CD14-positive monocyte (primary cell): ENCODE data around the gene ARHGAP10. TPM values are rescaled to one million over a fixed set of nuclear protein-coding genes. Genes with fewer than 3 reads are reported as not detected.

Experiments used
- DNase-seq, 3 donors: peaks; one replicate each; pipeline ENCODE4 v3.0.0-alpha.2; 2011 to 2022
- H2AFZ ChIP-seq: 2 replicates; pipeline ENCODE4 v1.6.0; 2012; ENCODE audit warnings: mild to moderate bottlenecking, low read depth, low read length, inconsistent platforms; ENCODE audit not compliant: insufficient read depth, poor library complexity, severe bottlenecking
- H3K27ac ChIP-seq, 2 donors: 1 replicate in 1 of 2; 2 replicates in 1 of 2; pipeline ENCODE4 v1.5.1; 2012 to 2013; ENCODE audit warnings: low read length in 2 of 2, control low read depth in 1 of 2, inconsistent platforms in 1 of 2, low read depth in 1 of 2, mild to moderate bottlenecking in 1 of 2
- H3K27me3 ChIP-seq, 2 donors: one replicate each; pipeline versions ENCODE4 v1.6.0 to v1.6.1; 2011 to 2013; ENCODE audit warnings: low read length in 2 of 2; ENCODE audit not compliant: control insufficient read depth in 2 of 2, insufficient read depth in 2 of 2
- H3K36me3 ChIP-seq, 2 donors: replicated peaks in 1 of 2; 1 replicate in 1 of 2; 2 replicates in 1 of 2; pipeline versions ENCODE4 v1.5.1 to v1.6.1; 2012 to 2013; ENCODE audit warnings: low read length in 2 of 2, control low read depth in 1 of 2, inconsistent platforms in 1 of 2, mild to moderate bottlenecking in 1 of 2; ENCODE audit not compliant: insufficient read depth in 2 of 2, control insufficient read depth in 1 of 2
- H3K4me1 ChIP-seq, 2 donors: 1 replicate in 1 of 2; 2 replicates in 1 of 2; pipeline versions ENCODE4 v1.5.1 to v1.6.1; 2012 to 2013; ENCODE audit warnings: low read length in 2 of 2, control low read depth in 1 of 2, inconsistent platforms in 1 of 2, mild to moderate bottlenecking in 1 of 2, moderate library complexity in 1 of 2; ENCODE audit not compliant: insufficient read depth in 2 of 2, control insufficient read depth in 1 of 2
- H3K4me2 ChIP-seq: replicated peaks from 2 replicates; pipeline ENCODE3; 2012; ENCODE audit warnings: low read length, moderate library complexity, mild to moderate bottlenecking; ENCODE audit not compliant: poor library complexity, severe bottlenecking; ENCODE audit errors: extremely low read depth
- H3K4me3 ChIP-seq, 3 experiments: fragments of 200-600 bp in 1 of 3; sonication (generic) in 1 of 3; replicated peaks in 1 of 3; 1 replicate in 2 of 3; 2 replicates in 1 of 3; pipeline ENCODE4 v1.5.1; 2011 to 2013; ENCODE audit warnings: low read length in 3 of 3, mild to moderate bottlenecking in 3 of 3, control low read depth in 2 of 3, low read depth in 2 of 3, inconsistent platforms in 1 of 3, moderate library complexity in 1 of 3
- H3K79me2 ChIP-seq: 2 replicates; pipeline ENCODE4 v1.6.0; 2012; ENCODE audit warnings: mild to moderate bottlenecking, control low read depth, inconsistent platforms, low read length, moderate library complexity; ENCODE audit not compliant: insufficient read depth
- H3K9ac ChIP-seq: 2 replicates; pipeline ENCODE4 v1.6.0; 2017; ENCODE audit warnings: low read length, mild to moderate bottlenecking; ENCODE audit not compliant: insufficient read depth, poor library complexity, severe bottlenecking
- H3K9me3 ChIP-seq, 2 donors: replicated peaks in 1 of 2; 1 replicate in 1 of 2; 2 replicates in 1 of 2; pipeline versions ENCODE4 v1.5.1 to v1.6.1; 2012 to 2013; ENCODE audit warnings: low read length in 2 of 2, control low read depth in 1 of 2; ENCODE audit not compliant: control insufficient read depth in 1 of 2, insufficient read depth in 1 of 2
- H4K20me1 ChIP-seq: 2 replicates; pipeline ENCODE4 v1.6.0; 2012; ENCODE audit warnings: mild to moderate bottlenecking, low read length, control low read depth, moderate library complexity; ENCODE audit not compliant: insufficient read depth
- H3K27ac Mint-ChIP-seq, 7 donors: one replicate each; pipeline ENCODE4 v1.8.0; 2020; ENCODE audit warnings: mild to moderate bottlenecking in 7 of 7, mixed read lengths in 7 of 7, moderate library complexity in 6 of 7, inconsistent platforms in 2 of 7
- H3K27me3 Mint-ChIP-seq, 3 donors: one replicate each; pipeline ENCODE4 v1.8.0; 2021 to 2022; ENCODE audit warnings: low read depth in 3 of 3, mild to moderate bottlenecking in 3 of 3, mixed read lengths in 3 of 3, moderate library complexity in 3 of 3, inconsistent platforms in 1 of 3
- H3K36me3 Mint-ChIP-seq, 2 donors: one replicate each; pipeline ENCODE4 v1.8.0; 2020; ENCODE audit warnings: mixed read lengths in 2 of 2, inconsistent platforms in 1 of 2, mild to moderate bottlenecking in 1 of 2
- H3K4me1 Mint-ChIP-seq: one replicate; pipeline ENCODE4 v1.8.0; 2020; ENCODE audit warnings: mild to moderate bottlenecking, mixed read lengths
- H3K4me3 Mint-ChIP-seq, 2 donors: one replicate each; pipeline ENCODE4 v1.8.0; 2020; ENCODE audit warnings: mild to moderate bottlenecking in 2 of 2, mixed read lengths in 2 of 2, moderate library complexity in 1 of 2
- H3K9me3 Mint-ChIP-seq, 7 donors: one replicate each; pipeline ENCODE4 v1.8.0; 2020 to 2022; ENCODE audit warnings: mixed read lengths in 7 of 7, mild to moderate bottlenecking in 6 of 7, moderate library complexity in 6 of 7, inconsistent platforms in 2 of 7
- WGBS: methylation state at CpG from one replicate; pipeline ENCODE4 v1.1.5; 2013; ENCODE audit warnings: missing lambda C conversion rate; ENCODE audit not compliant: insufficient coverage; 5-methylcytosine and 5-hydroxymethylcytosine counted together
- intact Hi-C, 2 donors: fragments of 100-400 bp; cut with micrococcal nuclease; formaldehyde crosslinking; loops; one replicate each; pipeline versions ENCODE4 v1.15.0 to v1.15.1; 2023
- polyA plus RNA-seq, 3 donors: library from polyadenylated mRNA; depleted of rRNA in 1 of 3; unstranded in 2 of 3; stranded (reverse) in 1 of 3; fragments of 300-500 nt in 2 of 3; fragments of >200 nt in 1 of 3; fragmentation: Illumina TruSeq in 2 of 3; gene quantifications; 1 replicate in 2 of 3; 2 replicates in 1 of 3; pipeline ENCODE4 v1.2.3, GENCODE V29; 2012 to 2021
- TF ChIP-seq, protein P1 (sequence below): fragments of 200-600 bp; IDR thresholded peaks from one replicate; pipeline ENCODE4 v1.8.0; 2022; ENCODE audit warnings: antibody characterized with exemption, mild to moderate bottlenecking

ARHGAP10 gene
- polyA plus RNA-seq, 3 donors, result 1.7 to 4.3 (median 3.0) TPM

GRCh38 chr4:147963839-147964238 lies 232.0 kb downstream of the ARHGAP10 start:
- Histone ChIP-seq H3K79me2 (no peaks in the 10 kb centered on the region), H3K4me1 (no peaks in the 10 kb centered on the region), H3K9ac (no peak overlapping the region), H3K4me3 (no peak overlapping the region), H3K36me3 (peaks cover 0 to 2% of the 10 kb centered on the region in 2 donors), H2AFZ (no peak overlapping the region), H4K20me1 (no peaks in the 10 kb centered on the region), H3K27ac (no peak overlapping the region), H3K9me3 (no peaks in the 10 kb centered on the region), H3K27me3 (no peaks in the 10 kb centered on the region), H3K4me2 (no peak overlapping the region)
- H3K9me3 Mint-ChIP-seq, result no peaks in the 10 kb centered on the region
- 95% methylated on average over 8 of the region's 10 CpGs for WGBS
- peaks cover 19 to 30% of the 10 kb centered on the region in 2 donors for H3K36me3 Mint-ChIP-seq
- no peak for DNase-seq
- peaks cover 0 to 2% (median 0%) of the 10 kb centered on the region in 3 donors for H3K27me3 Mint-ChIP-seq
- TF ChIP-seq, protein P1, sequence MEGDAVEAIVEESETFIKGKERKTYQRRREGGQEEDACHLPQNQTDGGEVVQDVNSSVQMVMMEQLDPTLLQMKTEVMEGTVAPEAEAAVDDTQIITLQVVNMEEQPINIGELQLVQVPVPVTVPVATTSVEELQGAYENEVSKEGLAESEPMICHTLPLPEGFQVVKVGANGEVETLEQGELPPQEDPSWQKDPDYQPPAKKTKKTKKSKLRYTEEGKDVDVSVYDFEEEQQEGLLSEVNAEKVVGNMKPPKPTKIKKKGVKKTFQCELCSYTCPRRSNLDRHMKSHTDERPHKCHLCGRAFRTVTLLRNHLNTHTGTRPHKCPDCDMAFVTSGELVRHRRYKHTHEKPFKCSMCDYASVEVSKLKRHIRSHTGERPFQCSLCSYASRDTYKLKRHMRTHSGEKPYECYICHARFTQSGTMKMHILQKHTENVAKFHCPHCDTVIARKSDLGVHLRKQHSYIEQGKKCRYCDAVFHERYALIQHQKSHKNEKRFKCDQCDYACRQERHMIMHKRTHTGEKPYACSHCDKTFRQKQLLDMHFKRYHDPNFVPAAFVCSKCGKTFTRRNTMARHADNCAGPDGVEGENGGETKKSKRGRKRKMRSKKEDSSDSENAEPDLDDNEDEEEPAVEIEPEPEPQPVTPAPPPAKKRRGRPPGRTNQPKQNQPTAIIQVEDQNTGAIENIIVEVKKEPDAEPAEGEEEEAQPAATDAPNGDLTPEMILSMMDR, result no peak
- H3K4me1 Mint-ChIP-seq, result no peaks in the 10 kb centered on the region
- H3K27ac Mint-ChIP-seq, result no peak overlapping the region
- intact Hi-C loops, result no loop called here
- no peak overlapping the region for H3K4me3 Mint-ChIP-seq

DNA sequence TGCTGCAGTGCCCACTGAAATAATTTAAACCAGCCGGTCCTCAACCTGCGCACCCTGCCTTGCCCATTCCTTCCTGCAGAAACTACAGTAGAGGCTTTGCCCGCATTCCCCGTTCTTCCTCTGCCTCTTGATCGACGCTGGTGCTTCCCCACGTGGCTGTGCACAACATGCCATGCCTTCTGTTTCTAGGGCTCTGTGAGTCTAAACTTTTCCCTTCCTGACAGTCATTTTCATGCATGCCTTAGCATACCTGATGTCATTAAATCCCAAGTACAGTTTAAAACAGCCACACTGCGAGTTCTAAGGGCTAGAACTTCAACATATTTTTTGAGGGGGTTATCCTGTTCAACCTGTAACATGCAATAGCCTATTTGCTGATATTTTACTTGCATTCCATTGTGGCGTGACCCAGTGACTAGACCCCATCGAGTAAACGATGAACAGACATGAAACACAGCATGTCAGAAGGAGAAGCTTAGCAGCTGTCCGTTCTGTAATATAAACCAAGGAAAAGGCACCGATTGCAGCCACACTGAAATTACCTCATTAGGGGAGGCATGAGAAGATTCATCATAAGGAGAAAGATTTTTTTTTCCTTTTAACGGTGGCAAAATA lies 232.5 kb downstream of the ARHGAP10 start:
- WGBS, result 96% methylated on average over 11 of the region's 14 CpGs
- H3K27ac ChIP-seq, result no peak overlapping the region
- DNase-seq, result no peak
- no peak overlapping the region for H3K4me2 ChIP-seq
- Mint-ChIP-seq H3K27me3 (peaks cover 0 to 2% (median 0%) of the 10 kb centered on the region in 3 donors), H3K9me3 (no peaks in the 10 kb centered on the region), H3K36me3 (peaks cover 19 to 30% of the 10 kb centered on the region in 2 donors), H3K4me3 (no peak overlapping the region), H3K4me1 (no peaks in the 10 kb centered on the region), H3K27ac (no peak overlapping the region)
- H3K36me3 ChIP-seq, result peaks cover 0 to 2% of the 10 kb centered on the region in 2 donors
- H3K9me3 ChIP-seq, result no peaks in the 10 kb centered on the region
- H2AFZ ChIP-seq, result no peak overlapping the region
- intact Hi-C loops, result no loop called here
- no peaks in the 10 kb centered on the region for H3K27me3 ChIP-seq
- H3K4me3 ChIP-seq, result no peak overlapping the region
- no peaks in the 10 kb centered on the region for H3K4me1 ChIP-seq
- no peak overlapping the region for H3K9ac ChIP-seq
- TF ChIP-seq, protein P1, result no peak
- H3K79me2 ChIP-seq, result no peaks in the 10 kb centered on the region
- H4K20me1 ChIP-seq, result no peaks in the 10 kb centered on the region
